WTC11 (cell line): ENCODE results near the gene TEX14. TPM values are rescaled to one million over a fixed set of nuclear protein-coding genes. Genes with fewer than 3 reads are reported as not detected.

Source experiments
- ATAC-seq: fragments of 200-7000 bp; cut with Tn5 transposase; 2 replicates; pipeline ENCODE4 v1.10.0; 2021; ENCODE audit warnings: mild to moderate bottlenecking, moderate library complexity
- CTCF ChIA-PET: fragments of 300-600 bp; sonication (Branson Sonifier 250); formaldehyde crosslinking; loops from one replicate; lab custom pipeline; 2021; ENCODE audit warnings: antibody characterized with exemption; lab: Charles Lee
- POLR2A ChIA-PET: fragments of 350-600 bp; sonication (Branson Sonifier 250); formaldehyde crosslinking; loops from one replicate; lab custom pipeline; 2021; ENCODE audit warnings: antibody characterized with exemption; lab: Charles Lee
- DNase-seq: peaks from one replicate; pipeline ENCODE4 v3.0.0; 2021; ENCODE audit warnings: low spot score
- H3K27ac Mint-ChIP-seq: 2 replicates; pipeline ENCODE4 v1.8.0; 2021; ENCODE audit warnings: mixed read lengths
- H3K27me3 Mint-ChIP-seq: 2 replicates; pipeline ENCODE4 v1.8.0; 2021; ENCODE audit warnings: low read depth, mild to moderate bottlenecking, moderate library complexity, mixed read lengths
- H3K36me3 Mint-ChIP-seq: 2 replicates; pipeline ENCODE4 v1.8.0; 2021; ENCODE audit warnings: mixed read lengths
- H3K4me1 Mint-ChIP-seq: 2 replicates; pipeline ENCODE4 v1.8.0; 2022; ENCODE audit warnings: mixed read lengths
- H3K4me3 Mint-ChIP-seq: 2 replicates; pipeline ENCODE4 v1.8.0; 2021; ENCODE audit warnings: mild to moderate bottlenecking, moderate library complexity, mixed read lengths
- H3K9me3 Mint-ChIP-seq: 2 replicates; pipeline ENCODE4 v1.8.0; 2021; ENCODE audit warnings: mixed read lengths
- ETV6 ChIP-seq: sonication (generic); formaldehyde crosslinking; IDR thresholded peaks from 2 replicates; pipeline ENCODE4 v1.8.1; 2022; ENCODE audit warnings: mild to moderate bottlenecking, missing genetic modification reagents
- GRHL2 ChIP-seq: fragments of 250-450 bp; sonication (Bioruptor Pico); IDR thresholded peaks from 2 replicates; pipeline ENCODE4 v1.8.0; 2022; ENCODE audit warnings: mild to moderate bottlenecking, moderate library complexity; ENCODE audit not compliant: insufficient replicate concordance, severe bottlenecking
- JUN ChIP-seq: sonication (generic); formaldehyde crosslinking; IDR thresholded peaks from 2 replicates; pipeline ENCODE4 v1.8.0; 2023; ENCODE audit warnings: mild to moderate bottlenecking, missing genetic modification reagents
- OVOL2 ChIP-seq: fragments of 250-450 bp; sonication (Bioruptor Pico); IDR thresholded peaks from 2 replicates; pipeline ENCODE4 v1.9.0; 2021; ENCODE audit warnings: mild to moderate bottlenecking, borderline replicate concordance
- PRRX2 ChIP-seq: fragments of 250-450 bp; sonication (Bioruptor Pico); IDR thresholded peaks from 2 replicates; pipeline ENCODE4 v1.8.0; 2021; ENCODE audit warnings: mild to moderate bottlenecking
- RORB ChIP-seq: fragments of 250-450 bp; sonication (Bioruptor Pico); IDR thresholded peaks from 2 replicates; pipeline ENCODE4 v1.9.0; 2021; ENCODE audit warnings: mild to moderate bottlenecking
- TCF7 ChIP-seq: sonication (generic); formaldehyde crosslinking; IDR thresholded peaks from 2 replicates; pipeline ENCODE4 v1.8.0; 2022; ENCODE audit warnings: mild to moderate bottlenecking, low read depth, missing genetic modification reagents, moderate library complexity
- ZNF121 ChIP-seq: sonication (generic); formaldehyde crosslinking; IDR thresholded peaks from 2 replicates; pipeline ENCODE4 v1.8.0; 2023; ENCODE audit warnings: missing genetic modification reagents
- ZNF423 ChIP-seq: fragments of 250-450 bp; sonication (Bioruptor Pico); IDR thresholded peaks from 2 replicates; pipeline ENCODE4 v2.1.2; 2022; ENCODE audit warnings: mild to moderate bottlenecking, moderate library complexity
- ZNF512 ChIP-seq: sonication (generic); formaldehyde crosslinking; IDR thresholded peaks from 2 replicates; pipeline ENCODE4 v1.8.1; 2022; ENCODE audit warnings: missing genetic modification reagents, borderline replicate concordance
- ZNF671 ChIP-seq: fragments of 250-450 bp; sonication (Bioruptor Pico); IDR thresholded peaks from 2 replicates; pipeline ENCODE4 v1.8.0; 2021; ENCODE audit warnings: mild to moderate bottlenecking
- total RNA-seq: library from RNA; stranded (reverse); gene quantifications from 3 replicates; pipeline ENCODE4 v1.2.3, GENCODE V29; 2021
- TF ChIP-seq, protein P1 (sequence below): sonication (generic); formaldehyde crosslinking; IDR thresholded peaks from 2 replicates; pipeline ENCODE4 v1.8.1; 2023; ENCODE audit warnings: mild to moderate bottlenecking, missing genetic modification reagents
- TF ChIP-seq, protein P2 (sequence below): fragments of 200-600 bp; IDR thresholded peaks from 2 replicates; pipeline ENCODE4 v1.8.0; 2022; ENCODE audit warnings: antibody characterized with exemption
- TF ChIP-seq, protein P3 (sequence below): fragments of 250-450 bp; sonication (Bioruptor Pico); IDR thresholded peaks from 2 replicates; pipeline ENCODE4 v1.9.0; 2021; ENCODE audit warnings: mild to moderate bottlenecking
- TF ChIP-seq, protein P4 (sequence below): sonication (generic); formaldehyde crosslinking; conservative IDR thresholded peaks from 2 replicates; pipeline ENCODE4 v1.8.1; 2022; ENCODE audit warnings: mild to moderate bottlenecking, missing genetic modification reagents
- TF ChIP-seq, protein P5 (sequence below): sonication (generic); formaldehyde crosslinking; IDR thresholded peaks from 2 replicates; pipeline ENCODE4 v1.8.1; 2023; ENCODE audit warnings: mild to moderate bottlenecking, missing genetic modification reagents, borderline replicate concordance

The TEX14 gene
- total RNA-seq, 1 experiment from 2014 or later = 1.4 TPM

DNA sequence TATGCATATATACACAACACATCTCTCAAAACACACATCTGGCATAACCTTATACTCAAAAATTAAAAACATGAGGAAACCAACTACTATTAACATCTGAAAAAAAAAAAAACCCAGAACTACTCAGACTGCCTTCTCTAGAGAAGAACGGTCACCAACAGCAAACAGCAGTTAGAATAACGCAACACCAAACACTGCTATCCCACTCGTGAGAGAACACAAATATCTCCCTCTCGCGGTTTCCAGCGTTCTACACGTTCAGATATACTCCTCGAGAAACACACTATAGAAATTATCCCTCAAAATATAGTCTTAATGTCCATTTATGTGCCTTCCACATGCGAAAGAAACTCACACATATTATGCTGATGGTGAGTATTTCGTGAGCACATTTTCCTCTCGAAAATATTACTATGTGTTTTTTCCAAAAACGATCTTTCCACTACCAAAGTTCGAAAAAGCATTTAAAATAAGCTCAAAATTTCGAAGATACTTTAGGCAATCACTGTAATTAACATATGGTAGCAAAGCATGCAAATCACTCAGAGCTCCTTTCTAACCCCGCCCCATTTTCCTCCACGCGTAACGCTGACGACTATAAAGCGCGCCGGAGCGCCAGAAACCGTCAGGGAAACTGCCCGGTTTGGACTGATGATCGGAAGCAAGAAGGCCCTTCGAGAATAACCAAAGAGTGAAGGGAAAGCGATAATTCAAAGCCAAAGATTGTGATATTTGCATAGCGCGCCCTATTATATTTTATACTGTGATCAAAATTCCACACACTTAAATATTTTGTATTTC lies 60.1 kb downstream of the TEX14 start (continued):
- TF ChIP-seq PRRX2 (CRISPR knock-in tag) (peak; percentile 100), ZNF423 (peak; percentile 39), OVOL2 (CRISPR knock-in tag) (peak; percentile 97), GRHL2 (CRISPR knock-in tag) (no peak), TCF7 (no peak), JUN (peak; percentile 76; the same call in 1 of the 2 replicates)
- TF ChIP-seq, protein P1, sequence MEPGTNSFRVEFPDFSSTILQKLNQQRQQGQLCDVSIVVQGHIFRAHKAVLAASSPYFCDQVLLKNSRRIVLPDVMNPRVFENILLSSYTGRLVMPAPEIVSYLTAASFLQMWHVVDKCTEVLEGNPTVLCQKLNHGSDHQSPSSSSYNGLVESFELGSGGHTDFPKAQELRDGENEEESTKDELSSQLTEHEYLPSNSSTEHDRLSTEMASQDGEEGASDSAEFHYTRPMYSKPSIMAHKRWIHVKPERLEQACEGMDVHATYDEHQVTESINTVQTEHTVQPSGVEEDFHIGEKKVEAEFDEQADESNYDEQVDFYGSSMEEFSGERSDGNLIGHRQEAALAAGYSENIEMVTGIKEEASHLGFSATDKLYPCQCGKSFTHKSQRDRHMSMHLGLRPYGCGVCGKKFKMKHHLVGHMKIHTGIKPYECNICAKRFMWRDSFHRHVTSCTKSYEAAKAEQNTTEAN (CRISPR knock-in tag) = no peak
- TF ChIP-seq, protein P2, sequence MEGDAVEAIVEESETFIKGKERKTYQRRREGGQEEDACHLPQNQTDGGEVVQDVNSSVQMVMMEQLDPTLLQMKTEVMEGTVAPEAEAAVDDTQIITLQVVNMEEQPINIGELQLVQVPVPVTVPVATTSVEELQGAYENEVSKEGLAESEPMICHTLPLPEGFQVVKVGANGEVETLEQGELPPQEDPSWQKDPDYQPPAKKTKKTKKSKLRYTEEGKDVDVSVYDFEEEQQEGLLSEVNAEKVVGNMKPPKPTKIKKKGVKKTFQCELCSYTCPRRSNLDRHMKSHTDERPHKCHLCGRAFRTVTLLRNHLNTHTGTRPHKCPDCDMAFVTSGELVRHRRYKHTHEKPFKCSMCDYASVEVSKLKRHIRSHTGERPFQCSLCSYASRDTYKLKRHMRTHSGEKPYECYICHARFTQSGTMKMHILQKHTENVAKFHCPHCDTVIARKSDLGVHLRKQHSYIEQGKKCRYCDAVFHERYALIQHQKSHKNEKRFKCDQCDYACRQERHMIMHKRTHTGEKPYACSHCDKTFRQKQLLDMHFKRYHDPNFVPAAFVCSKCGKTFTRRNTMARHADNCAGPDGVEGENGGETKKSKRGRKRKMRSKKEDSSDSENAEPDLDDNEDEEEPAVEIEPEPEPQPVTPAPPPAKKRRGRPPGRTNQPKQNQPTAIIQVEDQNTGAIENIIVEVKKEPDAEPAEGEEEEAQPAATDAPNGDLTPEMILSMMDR = no peak

DNA sequence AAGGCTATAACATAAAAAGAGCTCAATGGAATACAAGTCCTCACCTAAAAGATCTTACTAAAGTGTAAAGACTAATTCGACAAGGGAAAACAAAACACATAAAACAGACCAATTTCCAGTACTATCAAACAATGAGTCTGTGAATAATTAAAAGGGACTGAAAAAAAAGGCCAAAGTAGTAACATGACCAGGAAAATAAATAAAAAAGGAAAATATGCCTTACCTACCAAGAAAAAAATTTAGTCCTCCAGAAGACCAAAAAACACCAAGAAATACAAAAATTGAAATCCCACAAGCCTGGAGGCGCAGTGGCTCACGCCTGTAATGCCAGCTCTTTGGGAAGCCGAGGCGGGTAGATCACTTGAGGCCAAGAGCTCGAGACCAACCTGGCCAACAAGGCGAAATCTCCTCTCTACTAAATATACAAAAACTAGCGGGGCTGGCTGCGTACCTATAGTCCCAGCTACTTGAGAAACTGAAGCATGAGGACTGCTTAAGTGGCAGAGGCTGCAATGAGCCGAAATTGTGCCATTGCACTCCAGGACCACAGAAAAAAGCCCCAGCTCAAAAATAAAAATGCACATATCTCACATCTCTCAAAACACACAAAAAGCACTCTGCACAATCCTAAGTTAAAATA lies 60.8 kb downstream of the TEX14 start:
- POLR2A ChIA-PET = interaction anchor here (0.8 to 2.9 kb wide), 10 partner anchors 16 to 117 kb away, joined by 3 to 54 read pairs (median 6); partner anchors contain the start of genes RAD51C and TEX14
- no peaks in the 10 kb centered on the region for H3K36me3 Mint-ChIP-seq
- H3K27ac Mint-ChIP-seq = no peak overlapping the region; the same call in 1 of the 2 replicates
- no peaks in the 10 kb centered on the region for H3K9me3 Mint-ChIP-seq
- ATAC-seq = peak; percentile 73
- H3K4me3 Mint-ChIP-seq = no peak overlapping the region
- DNase-seq = peak; percentile 32
- TF ChIP-seq ZNF121 = no peak
- no peak for TF ChIP-seq ZNF671 (CRISPR knock-in tag)
- TF ChIP-seq, protein P3, sequence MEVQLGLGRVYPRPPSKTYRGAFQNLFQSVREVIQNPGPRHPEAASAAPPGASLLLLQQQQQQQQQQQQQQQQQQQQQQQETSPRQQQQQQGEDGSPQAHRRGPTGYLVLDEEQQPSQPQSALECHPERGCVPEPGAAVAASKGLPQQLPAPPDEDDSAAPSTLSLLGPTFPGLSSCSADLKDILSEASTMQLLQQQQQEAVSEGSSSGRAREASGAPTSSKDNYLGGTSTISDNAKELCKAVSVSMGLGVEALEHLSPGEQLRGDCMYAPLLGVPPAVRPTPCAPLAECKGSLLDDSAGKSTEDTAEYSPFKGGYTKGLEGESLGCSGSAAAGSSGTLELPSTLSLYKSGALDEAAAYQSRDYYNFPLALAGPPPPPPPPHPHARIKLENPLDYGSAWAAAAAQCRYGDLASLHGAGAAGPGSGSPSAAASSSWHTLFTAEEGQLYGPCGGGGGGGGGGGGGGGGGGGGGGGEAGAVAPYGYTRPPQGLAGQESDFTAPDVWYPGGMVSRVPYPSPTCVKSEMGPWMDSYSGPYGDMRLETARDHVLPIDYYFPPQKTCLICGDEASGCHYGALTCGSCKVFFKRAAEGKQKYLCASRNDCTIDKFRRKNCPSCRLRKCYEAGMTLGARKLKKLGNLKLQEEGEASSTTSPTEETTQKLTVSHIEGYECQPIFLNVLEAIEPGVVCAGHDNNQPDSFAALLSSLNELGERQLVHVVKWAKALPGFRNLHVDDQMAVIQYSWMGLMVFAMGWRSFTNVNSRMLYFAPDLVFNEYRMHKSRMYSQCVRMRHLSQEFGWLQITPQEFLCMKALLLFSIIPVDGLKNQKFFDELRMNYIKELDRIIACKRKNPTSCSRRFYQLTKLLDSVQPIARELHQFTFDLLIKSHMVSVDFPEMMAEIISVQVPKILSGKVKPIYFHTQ (CRISPR knock-in tag) = no peak
- TF ChIP-seq ZNF512 (CRISPR knock-in tag) = no peak
- CTCF ChIA-PET = interaction anchor here (0.7 to 1.9 kb wide), 10 partner anchors 12 to 124 kb away, joined by 3 to 12 read pairs (median 4); partner anchors contain the start of genes MTMR4 and PPM1E
- peaks cover 7% of the 10 kb centered on the region for H3K4me1 Mint-ChIP-seq
- H3K27me3 Mint-ChIP-seq = no peaks in the 10 kb centered on the region

DNA sequence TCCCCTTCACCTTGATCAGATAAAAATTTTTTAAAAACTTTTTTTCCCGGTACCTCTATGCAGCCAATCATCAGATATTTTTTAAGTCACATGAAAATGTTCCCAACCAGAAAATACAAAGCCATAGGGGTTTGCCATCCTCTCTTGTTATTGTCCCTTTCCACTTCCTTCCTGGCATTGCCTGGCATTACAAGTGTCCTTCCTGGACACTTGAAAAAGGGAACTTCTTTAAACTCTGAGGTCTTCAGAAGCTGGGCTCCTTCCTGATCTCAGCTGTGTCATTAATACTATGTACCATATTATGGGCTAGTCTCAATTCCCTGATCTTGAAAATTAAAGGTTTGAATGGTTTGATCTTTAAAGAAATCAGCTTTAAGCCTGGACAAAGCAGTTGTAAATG lies 64.9 kb downstream of the TEX14 start:
- ATAC-seq (no peak), DNase-seq (no peak)
- POLR2A ChIA-PET = interaction anchor here (0.8 kb wide), 1 partner anchor 32 kb away, joined by 7 read pairs; no protein-coding TSS in a partner anchor
- H3K9me3 Mint-ChIP-seq = no peaks in the 10 kb centered on the region
- CTCF ChIA-PET = no interaction called here
- H3K27me3 Mint-ChIP-seq = no peaks in the 10 kb centered on the region; the same call in 1 of the 2 replicates
- H3K4me3 Mint-ChIP-seq = no peak overlapping the region
- H3K4me1 Mint-ChIP-seq = peaks cover 4% of the 10 kb centered on the region
- no peaks in the 10 kb centered on the region for H3K36me3 Mint-ChIP-seq
- no peak overlapping the region for H3K27ac Mint-ChIP-seq
- TF ChIP-seq, protein P3 (CRISPR knock-in tag) = no peak
- TF ChIP-seq RORB (CRISPR knock-in tag) (no peak), ETV6 (CRISPR knock-in tag) (no peak), PRRX2 (CRISPR knock-in tag) (no peak)
- TF ChIP-seq, protein P4, sequence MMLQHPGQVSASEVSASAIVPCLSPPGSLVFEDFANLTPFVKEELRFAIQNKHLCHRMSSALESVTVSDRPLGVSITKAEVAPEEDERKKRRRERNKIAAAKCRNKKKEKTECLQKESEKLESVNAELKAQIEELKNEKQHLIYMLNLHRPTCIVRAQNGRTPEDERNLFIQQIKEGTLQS (CRISPR knock-in tag) = no peak
- TF ChIP-seq, protein P5, sequence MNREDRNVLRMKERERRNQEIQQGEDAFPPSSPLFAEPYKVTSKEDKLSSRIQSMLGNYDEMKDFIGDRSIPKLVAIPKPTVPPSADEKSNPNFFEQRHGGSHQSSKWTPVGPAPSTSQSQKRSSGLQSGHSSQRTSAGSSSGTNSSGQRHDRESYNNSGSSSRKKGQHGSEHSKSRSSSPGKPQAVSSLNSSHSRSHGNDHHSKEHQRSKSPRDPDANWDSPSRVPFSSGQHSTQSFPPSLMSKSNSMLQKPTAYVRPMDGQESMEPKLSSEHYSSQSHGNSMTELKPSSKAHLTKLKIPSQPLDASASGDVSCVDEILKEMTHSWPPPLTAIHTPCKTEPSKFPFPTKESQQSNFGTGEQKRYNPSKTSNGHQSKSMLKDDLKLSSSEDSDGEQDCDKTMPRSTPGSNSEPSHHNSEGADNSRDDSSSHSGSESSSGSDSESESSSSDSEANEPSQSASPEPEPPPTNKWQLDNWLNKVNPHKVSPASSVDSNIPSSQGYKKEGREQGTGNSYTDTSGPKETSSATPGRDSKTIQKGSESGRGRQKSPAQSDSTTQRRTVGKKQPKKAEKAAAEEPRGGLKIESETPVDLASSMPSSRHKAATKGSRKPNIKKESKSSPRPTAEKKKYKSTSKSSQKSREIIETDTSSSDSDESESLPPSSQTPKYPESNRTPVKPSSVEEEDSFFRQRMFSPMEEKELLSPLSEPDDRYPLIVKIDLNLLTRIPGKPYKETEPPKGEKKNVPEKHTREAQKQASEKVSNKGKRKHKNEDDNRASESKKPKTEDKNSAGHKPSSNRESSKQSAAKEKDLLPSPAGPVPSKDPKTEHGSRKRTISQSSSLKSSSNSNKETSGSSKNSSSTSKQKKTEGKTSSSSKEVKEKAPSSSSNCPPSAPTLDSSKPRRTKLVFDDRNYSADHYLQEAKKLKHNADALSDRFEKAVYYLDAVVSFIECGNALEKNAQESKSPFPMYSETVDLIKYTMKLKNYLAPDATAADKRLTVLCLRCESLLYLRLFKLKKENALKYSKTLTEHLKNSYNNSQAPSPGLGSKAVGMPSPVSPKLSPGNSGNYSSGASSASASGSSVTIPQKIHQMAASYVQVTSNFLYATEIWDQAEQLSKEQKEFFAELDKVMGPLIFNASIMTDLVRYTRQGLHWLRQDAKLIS = no peak
